CD4-positive, alpha-beta T cell (primary cell): Measurements from ENCODE around the gene ZC3HAV1L. TPM values are rescaled to one million over a fixed set of nuclear protein-coding genes. Genes with fewer than 3 reads are reported as not detected.

Experiments
- ATAC-seq: fragments of 200-7000 bp; cut with Tn5 transposase; one replicate; pipeline ENCODE4 v1.10.0; 2022; ENCODE audit warnings: mild to moderate bottlenecking; ENCODE audit not compliant: poor library complexity
- CTCF ChIA-PET: fragments of 350-600 bp; sonication (Branson Sonifier 250); formaldehyde crosslinking; loops from one replicate; lab custom pipeline; 2021; ENCODE audit warnings: antibody characterized with exemption, inconsistent platforms; lab: Charles Lee
- POLR2A ChIA-PET: fragments of 350-600 bp; sonication (Branson Sonifier 250); formaldehyde crosslinking; loops from one replicate; lab custom pipeline; 2021; ENCODE audit warnings: antibody characterized with exemption, inconsistent platforms; lab: Charles Lee
- DNase-seq, 14 experiments: peaks; one replicate each; pipeline ENCODE4 v3.0.0-alpha.2; 2013 to 2020; ENCODE audit warnings: mixed read lengths in 2 of 14
- H3K27ac ChIP-seq, 2 donors: one replicate each; pipeline versions ENCODE4 v1.5.1 to v1.7.0; 2013; ENCODE audit warnings: low read length in 2 of 2, low read depth in 1 of 2, mild to moderate bottlenecking in 1 of 2
- H3K27me3 ChIP-seq, 2 experiments: 1 replicate in 1 of 2; 2 replicates in 1 of 2; pipeline versions ENCODE4 v1.6.1 to v1.7.0; 2013; ENCODE audit warnings: low read length in 2 of 2, control low read depth in 1 of 2, mild to moderate bottlenecking in 1 of 2, moderate library complexity in 1 of 2; ENCODE audit not compliant: insufficient read depth in 2 of 2, control insufficient read depth in 1 of 2
- H3K36me3 ChIP-seq: one replicate; pipeline ENCODE4 v1.6.1; 2013; ENCODE audit warnings: low read length, control low read depth; ENCODE audit not compliant: insufficient read depth
- H3K4me1 ChIP-seq: one replicate; pipeline ENCODE4 v1.6.1; 2013; ENCODE audit warnings: low read length, control low read depth; ENCODE audit not compliant: insufficient read depth
- H3K4me3 ChIP-seq: one replicate; pipeline ENCODE4 v1.5.1; 2013; ENCODE audit warnings: mild to moderate bottlenecking, low read length, moderate library complexity
- H3K9me3 ChIP-seq, 2 experiments: 1 replicate in 1 of 2; 2 replicates in 1 of 2; pipeline versions ENCODE4 v1.6.1 to v1.7.0; 2013; ENCODE audit warnings: low read length in 2 of 2, mild to moderate bottlenecking in 2 of 2, control low read depth in 1 of 2, moderate library complexity in 1 of 2; ENCODE audit not compliant: control insufficient read depth in 1 of 2, insufficient read depth in 1 of 2
- H3K27ac Mint-ChIP-seq: one replicate; pipeline ENCODE4 v1.8.0; 2020; ENCODE audit warnings: mixed read lengths
- H3K27me3 Mint-ChIP-seq: one replicate; pipeline ENCODE4 v1.8.0; 2021; ENCODE audit warnings: mixed read lengths
- H3K36me3 Mint-ChIP-seq: one replicate; pipeline ENCODE4 v1.8.0; 2021; ENCODE audit warnings: low read depth, mixed read lengths
- H3K4me1 Mint-ChIP-seq: one replicate; pipeline ENCODE4 v1.8.0; 2021; ENCODE audit warnings: low read depth, mixed read lengths
- H3K4me3 Mint-ChIP-seq: one replicate; pipeline ENCODE4 v1.8.0; 2020; ENCODE audit warnings: mild to moderate bottlenecking, mixed read lengths
- H3K9me3 Mint-ChIP-seq: one replicate; pipeline ENCODE4 v1.8.0; 2020; ENCODE audit warnings: mixed read lengths
- intact Hi-C, 2 experiments: fragments of 100-400 bp; cut with DNase I in 1 of 2; cut with micrococcal nuclease in 1 of 2; formaldehyde crosslinking; loops; one replicate each; pipeline versions ENCODE4 v1.15.1 to v1.9.0; 2023 to 2025; cut with DNase I, micrococcal nuclease
- total RNA-seq, 174 experiments: library from RNA in 2 of 174; stranded (reverse) in 2 of 174; gene quantifications; one replicate each; pipeline ENCODE4 v1.2.3 and lab custom pipeline; 2021 to 2026
- TF ChIP-seq, protein P1 (sequence below): fragments of 200-600 bp; IDR thresholded peaks from one replicate; pipeline ENCODE4 v1.8.0; 2022; ENCODE audit warnings: antibody characterized with exemption, mild to moderate bottlenecking

The ZC3HAV1L gene
- total RNA-seq, 2 experiments from 2014 or later, result 0.44 to 0.50 TPM

DNA sequence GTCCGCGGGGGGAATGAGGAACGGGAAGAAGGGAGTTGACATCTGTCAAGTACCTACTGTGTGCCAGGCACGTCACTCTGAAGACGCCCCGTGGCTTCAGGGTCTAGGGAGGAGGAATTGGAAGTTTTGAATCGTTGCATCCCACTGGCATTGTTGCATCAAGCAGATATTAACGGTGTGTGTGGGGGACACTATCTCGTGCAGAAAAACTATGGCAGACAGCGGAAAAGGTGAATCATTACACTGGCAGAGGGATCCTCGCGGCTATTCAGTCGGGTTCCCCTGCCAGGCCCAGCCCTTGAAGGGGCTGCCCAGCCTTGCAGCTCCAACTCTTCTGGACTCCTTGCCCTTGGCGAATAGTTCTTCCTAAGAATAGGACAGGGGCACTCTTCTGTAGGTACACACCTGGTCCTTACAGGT, 53.6 kb downstream of the ZC3HAV1L start:
- TF ChIP-seq, protein P1, sequence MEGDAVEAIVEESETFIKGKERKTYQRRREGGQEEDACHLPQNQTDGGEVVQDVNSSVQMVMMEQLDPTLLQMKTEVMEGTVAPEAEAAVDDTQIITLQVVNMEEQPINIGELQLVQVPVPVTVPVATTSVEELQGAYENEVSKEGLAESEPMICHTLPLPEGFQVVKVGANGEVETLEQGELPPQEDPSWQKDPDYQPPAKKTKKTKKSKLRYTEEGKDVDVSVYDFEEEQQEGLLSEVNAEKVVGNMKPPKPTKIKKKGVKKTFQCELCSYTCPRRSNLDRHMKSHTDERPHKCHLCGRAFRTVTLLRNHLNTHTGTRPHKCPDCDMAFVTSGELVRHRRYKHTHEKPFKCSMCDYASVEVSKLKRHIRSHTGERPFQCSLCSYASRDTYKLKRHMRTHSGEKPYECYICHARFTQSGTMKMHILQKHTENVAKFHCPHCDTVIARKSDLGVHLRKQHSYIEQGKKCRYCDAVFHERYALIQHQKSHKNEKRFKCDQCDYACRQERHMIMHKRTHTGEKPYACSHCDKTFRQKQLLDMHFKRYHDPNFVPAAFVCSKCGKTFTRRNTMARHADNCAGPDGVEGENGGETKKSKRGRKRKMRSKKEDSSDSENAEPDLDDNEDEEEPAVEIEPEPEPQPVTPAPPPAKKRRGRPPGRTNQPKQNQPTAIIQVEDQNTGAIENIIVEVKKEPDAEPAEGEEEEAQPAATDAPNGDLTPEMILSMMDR, result no peak
- peak in 1 of 14 experiments; percentile 8 for DNase-seq
- H3K36me3 ChIP-seq, result no peaks in the 10 kb centered on the region
- H3K9me3 ChIP-seq, result peaks cover 0 to 4% of the 10 kb centered on the region in 2 experiments
- Mint-ChIP-seq H3K4me1 (peaks cover 19% of the 10 kb centered on the region), H3K4me3 (peak overlapping the region; percentile 76), H3K9me3 (no peaks in the 10 kb centered on the region), H3K36me3 (peaks cover 4% of the 10 kb centered on the region), H3K27ac (no peak overlapping the region), H3K27me3 (peaks cover 44% of the 10 kb centered on the region)
- POLR2A ChIA-PET, result interaction anchor here (1.0 kb wide), 1 partner anchor 96 kb away, joined by 7 read pairs; no protein-coding TSS in a partner anchor
- H3K4me3 ChIP-seq, result peak overlapping the region; percentile 46
- no peak for ATAC-seq
- CTCF ChIA-PET, result interaction anchor here (2.6 kb wide), 1 partner anchor 96 kb away, joined by 9 read pairs; no protein-coding TSS in a partner anchor
- H3K27me3 ChIP-seq, result peaks cover 26 to 29% of the 10 kb centered on the region in 2 experiments
- no peak overlapping the region for H3K27ac ChIP-seq
- intact Hi-C loops, result loop anchor here in 1 of 2 experiments (1.0 kb wide), 1 partner anchor 96 kb away; no protein-coding TSS in a partner anchor
- H3K4me1 ChIP-seq, result peaks cover 13% of the 10 kb centered on the region

DNA sequence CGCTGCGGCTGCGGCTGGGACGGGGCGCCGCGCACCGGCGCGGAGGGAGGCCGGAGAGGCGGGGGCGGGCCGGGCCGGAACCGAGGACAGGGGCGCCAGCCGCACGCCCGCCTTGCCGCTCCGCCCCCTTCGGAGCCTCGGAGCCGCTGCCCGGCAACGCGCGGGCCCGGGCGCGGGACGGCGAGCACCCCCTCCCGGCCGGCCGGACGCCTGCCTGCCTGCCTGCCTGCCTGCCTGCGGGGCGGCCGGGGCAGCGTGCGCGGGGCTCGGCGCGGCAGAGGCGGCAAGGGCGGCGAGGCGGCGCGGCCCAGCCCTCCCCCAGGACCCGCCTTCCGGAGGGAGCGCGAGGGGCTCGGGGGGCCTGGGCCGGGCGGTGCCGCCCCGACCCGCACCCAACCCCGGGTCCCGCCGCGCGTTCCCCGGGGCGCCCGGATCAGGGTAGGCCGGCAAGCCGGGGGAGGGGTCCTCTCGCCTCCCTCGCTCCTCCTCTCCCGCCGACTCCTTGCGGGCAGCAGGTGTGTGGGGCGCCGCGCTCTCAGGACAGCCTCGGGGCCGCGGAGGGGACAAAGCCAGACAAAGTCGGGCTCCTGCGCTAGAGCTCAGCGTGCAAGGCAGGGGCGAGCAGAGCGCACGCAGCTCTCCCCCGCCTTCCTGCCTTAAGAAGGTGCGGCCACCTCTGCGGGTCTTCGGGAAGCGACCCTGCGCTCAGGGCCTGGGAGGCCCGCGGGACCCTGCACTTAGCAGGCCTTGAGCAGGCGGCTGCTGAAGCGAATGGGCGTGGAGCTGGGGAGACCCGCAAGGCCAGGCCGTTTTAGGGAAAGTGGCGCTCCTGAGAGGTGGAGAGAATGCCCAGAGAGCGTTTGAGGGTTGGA, 54.3 kb downstream of the ZC3HAV1L start, which contains the start of gene KIAA1549:
KIAA1549 (minus strand) TSS at position 58 of the 872 bp plus-strand sequence. CDS start 120 bp downstream, outside the sequence.
- intact Hi-C loops, result loop anchor here (1.0 to 2.0 kb wide), 2 partner anchors 95 kb away; no protein-coding TSS in a partner anchor
- Histone ChIP-seq H3K27ac (no peak within 1 kb of the TSS), H3K27me3 (peaks cover 29 to 30% of the 10 kb centered on the region in 2 experiments), H3K9me3 (peaks cover 0 to 4% of the 10 kb centered on the region in 2 experiments), H3K4me1 (peaks cover 13% of the 10 kb centered on the region), H3K36me3 (no peaks in the 10 kb centered on the region), H3K4me3 (peak within 1 kb of the TSS; percentile 46)
- H3K4me1 Mint-ChIP-seq, result peaks cover 19% of the 10 kb centered on the region
- peaks cover 44% of the 10 kb centered on the region for H3K27me3 Mint-ChIP-seq
- no peaks in the 10 kb centered on the region for H3K9me3 Mint-ChIP-seq
- TF ChIP-seq, protein P1, result no peak
- H3K36me3 Mint-ChIP-seq, result peaks cover 4% of the 10 kb centered on the region
- H3K4me3 Mint-ChIP-seq, result peak within 1 kb of the TSS; percentile 90
- no peak within 1 kb of the TSS for H3K27ac Mint-ChIP-seq
- ATAC-seq (peak; percentile 66), DNase-seq (peak in 12 of 14 experiments; percentile 13 to 78 (median 39))
- ChIA-PET CTCF (interaction anchor here (2.6 kb wide), 1 partner anchor 95 kb away, joined by 9 read pairs; no protein-coding TSS in a partner anchor), POLR2A (interaction anchor here (1.0 kb wide), 1 partner anchor 95 kb away, joined by 7 read pairs; no protein-coding TSS in a partner anchor)

DNA sequence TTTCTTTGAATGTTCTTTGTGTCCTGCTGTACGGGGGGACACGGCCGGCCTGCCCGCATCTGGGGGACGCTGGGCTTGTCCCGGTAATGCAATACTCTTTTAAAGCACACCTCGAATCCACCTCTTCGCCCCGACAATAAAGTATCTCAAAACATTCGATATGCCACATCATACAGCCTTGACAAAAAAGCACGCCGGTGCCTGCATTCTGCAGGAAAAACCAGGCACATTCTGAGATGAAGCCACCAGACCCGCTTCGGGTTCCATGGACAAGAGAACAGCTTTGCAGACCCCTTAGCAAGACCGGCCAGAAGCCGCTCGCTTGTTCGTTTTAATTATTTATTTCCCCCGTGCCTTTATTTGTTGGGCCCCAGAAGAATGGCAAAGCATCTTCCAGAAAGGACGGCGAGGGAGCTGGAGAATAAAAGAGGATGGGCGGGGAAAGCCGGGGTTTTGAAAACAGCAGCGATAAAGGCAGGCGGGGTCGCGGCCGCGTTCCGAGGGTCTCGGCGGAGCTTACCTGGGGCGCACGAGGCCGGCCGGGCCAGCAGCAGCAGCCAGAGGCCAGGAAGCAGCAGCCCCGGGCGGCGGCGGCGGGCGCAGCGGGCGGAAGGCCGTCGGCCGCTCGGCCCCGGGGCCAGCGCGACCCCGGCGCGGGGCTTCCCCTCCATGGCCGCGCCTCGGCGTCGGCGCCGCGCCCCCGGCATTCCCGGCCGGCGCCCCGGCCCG, 55.1 kb downstream of the ZC3HAV1L start:
- CTCF ChIA-PET, result interaction anchor here (2.6 kb wide), 1 partner anchor 94 kb away, joined by 9 read pairs; no protein-coding TSS in a partner anchor
- Mint-ChIP-seq H3K27me3 (peaks cover 45% of the 10 kb centered on the region), H3K9me3 (no peaks in the 10 kb centered on the region), H3K36me3 (peaks cover 4% of the 10 kb centered on the region), H3K27ac (no peak overlapping the region), H3K4me3 (peak overlapping the region; percentile 90), H3K4me1 (peaks cover 19% of the 10 kb centered on the region)
- no peaks in the 10 kb centered on the region for H3K36me3 ChIP-seq
- H3K4me3 ChIP-seq, result peak overlapping the region; percentile 45
- TF ChIP-seq, protein P1, result no peak
- no peak for ATAC-seq
- peak in 1 of 14 experiments; percentile 15 for DNase-seq
- H3K9me3 ChIP-seq, result peaks cover 0 to 4% of the 10 kb centered on the region in 2 experiments
- H3K4me1 ChIP-seq, result peaks cover 13% of the 10 kb centered on the region
- intact Hi-C loops, result loop anchor here in 1 of 2 experiments (2.0 kb wide), 1 partner anchor 94 kb away; no protein-coding TSS in a partner anchor
- no peak overlapping the region for H3K27ac ChIP-seq
- H3K27me3 ChIP-seq, result peaks cover 29 to 31% of the 10 kb centered on the region in 2 experiments
- POLR2A ChIA-PET, result no interaction called here
